Uterus (tissue), 4 donors: ENCODE data around the gene TEX101. TPM values are rescaled to one million over a fixed set of nuclear protein-coding genes. Genes with fewer than 3 reads are reported as not detected.

Experiments used
- DNase-seq, 2 donors: peaks; one replicate each; pipeline ENCODE4 v3.0.0-alpha.2; 2019 to 2020
- H3K27ac ChIP-seq, 2 donors: fragments of 200-600 bp; sonication (generic); 1 replicate in 1 of 2; 2 replicates in 1 of 2; pipeline ENCODE4 v1.5.1; 2016 to 2018
- H3K27me3 ChIP-seq, 2 donors: fragments of 200-600 bp; sonication (generic); one replicate each; pipeline ENCODE4 v1.5.1; 2018 to 2019; ENCODE audit warnings: control low read depth in 1 of 2
- H3K36me3 ChIP-seq, 2 donors: fragments of 200-600 bp; sonication (generic); one replicate each; pipeline ENCODE4 v1.5.1; 2019; ENCODE audit warnings: control low read depth in 1 of 2
- H3K4me1 ChIP-seq, 2 donors: fragments of 200-600 bp; sonication (generic); one replicate each; pipeline ENCODE4 v1.5.1; 2018 to 2019; ENCODE audit warnings: control low read depth in 1 of 2
- H3K4me3 ChIP-seq, 2 donors: fragments of 200-600 bp; sonication (generic); 1 replicate in 1 of 2; 2 replicates in 1 of 2; pipeline ENCODE4 v1.5.1; 2018 to 2019; ENCODE audit warnings: mild to moderate bottlenecking in 1 of 2
- H3K9me3 ChIP-seq, 2 donors: fragments of 200-600 bp; sonication (generic); one replicate each; pipeline ENCODE4 v1.5.1; 2019; ENCODE audit warnings: control low read depth in 1 of 2
- POLR2A ChIP-seq, 2 donors: fragments of 450-650 bp; IDR thresholded peaks; one replicate each; pipeline ENCODE4 v1.6.1; 2016; ENCODE audit warnings: antibody characterized with exemption in 2 of 2, mild to moderate bottlenecking in 1 of 2, moderate library complexity in 1 of 2
- intact Hi-C: fragments of 100-400 bp; cut with DNase I; formaldehyde crosslinking; loops from one replicate; pipeline ENCODE4 v1.15.1; 2023; ENCODE audit warnings: low total_unique reads
- total RNA-seq, 4 donors: library from RNA; depleted of rRNA in 3 of 4; stranded (reverse); fragments of >200 nt in 3 of 4; gene quantifications; one replicate each; pipeline versions ENCODE4 v1.1.0 to v1.2.4, GENCODE V29; 2014 to 2023
- TF ChIP-seq, protein P1 (sequence below), 4 experiments: fragments of 200-600 bp in 2 of 4; fragments of 450-650 bp in 2 of 4; sonication (generic) in 2 of 4; IDR thresholded peaks; one replicate each; pipeline ENCODE4 v1.5.1; 2016 to 2019; ENCODE audit warnings: antibody characterized with exemption in 4 of 4, mild to moderate bottlenecking in 2 of 4, moderate library complexity in 1 of 4
- donor health status: DM: yes; HTN: yes; CAD: no.

The TEX101 gene
- total RNA-seq, 4 donors from 2014 or later = not detected

DNA sequence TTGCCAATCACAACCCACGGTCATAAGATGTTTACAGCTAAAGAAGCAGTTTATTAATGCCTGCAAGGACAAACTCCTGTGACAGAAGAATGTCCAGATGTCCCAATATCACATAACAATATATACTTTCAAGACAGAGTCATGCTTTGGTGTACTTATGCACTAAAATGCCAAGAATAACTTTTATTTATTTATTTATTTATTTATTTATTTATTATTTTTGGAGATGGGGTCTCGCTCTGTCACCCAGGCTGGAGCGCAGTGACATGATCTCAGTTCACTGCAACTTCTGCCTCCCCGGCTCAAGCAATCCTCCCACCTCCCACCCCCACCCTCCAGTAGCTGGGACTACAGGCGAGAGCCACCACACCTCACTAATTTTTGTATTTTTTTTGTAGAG is 9.1 kb downstream of the TEX101 start:
- H3K27ac ChIP-seq = no peak overlapping the region
- TF ChIP-seq, protein P1, sequence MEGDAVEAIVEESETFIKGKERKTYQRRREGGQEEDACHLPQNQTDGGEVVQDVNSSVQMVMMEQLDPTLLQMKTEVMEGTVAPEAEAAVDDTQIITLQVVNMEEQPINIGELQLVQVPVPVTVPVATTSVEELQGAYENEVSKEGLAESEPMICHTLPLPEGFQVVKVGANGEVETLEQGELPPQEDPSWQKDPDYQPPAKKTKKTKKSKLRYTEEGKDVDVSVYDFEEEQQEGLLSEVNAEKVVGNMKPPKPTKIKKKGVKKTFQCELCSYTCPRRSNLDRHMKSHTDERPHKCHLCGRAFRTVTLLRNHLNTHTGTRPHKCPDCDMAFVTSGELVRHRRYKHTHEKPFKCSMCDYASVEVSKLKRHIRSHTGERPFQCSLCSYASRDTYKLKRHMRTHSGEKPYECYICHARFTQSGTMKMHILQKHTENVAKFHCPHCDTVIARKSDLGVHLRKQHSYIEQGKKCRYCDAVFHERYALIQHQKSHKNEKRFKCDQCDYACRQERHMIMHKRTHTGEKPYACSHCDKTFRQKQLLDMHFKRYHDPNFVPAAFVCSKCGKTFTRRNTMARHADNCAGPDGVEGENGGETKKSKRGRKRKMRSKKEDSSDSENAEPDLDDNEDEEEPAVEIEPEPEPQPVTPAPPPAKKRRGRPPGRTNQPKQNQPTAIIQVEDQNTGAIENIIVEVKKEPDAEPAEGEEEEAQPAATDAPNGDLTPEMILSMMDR (IDR thresholded peaks at IDR 0.05) = no peak
- TF ChIP-seq POLR2A (IDR thresholded peaks at IDR 0.05) = no peak
- H3K36me3 ChIP-seq = no peaks in the 10 kb centered on the region
- DNase-seq = no peak
- intact Hi-C loops = no loop called here
- H3K4me1 ChIP-seq = no peaks in the 10 kb centered on the region
- H3K27me3 ChIP-seq = no peaks in the 10 kb centered on the region
- H3K4me3 ChIP-seq = no peak overlapping the region
- no peaks in the 10 kb centered on the region for H3K9me3 ChIP-seq

DNA sequence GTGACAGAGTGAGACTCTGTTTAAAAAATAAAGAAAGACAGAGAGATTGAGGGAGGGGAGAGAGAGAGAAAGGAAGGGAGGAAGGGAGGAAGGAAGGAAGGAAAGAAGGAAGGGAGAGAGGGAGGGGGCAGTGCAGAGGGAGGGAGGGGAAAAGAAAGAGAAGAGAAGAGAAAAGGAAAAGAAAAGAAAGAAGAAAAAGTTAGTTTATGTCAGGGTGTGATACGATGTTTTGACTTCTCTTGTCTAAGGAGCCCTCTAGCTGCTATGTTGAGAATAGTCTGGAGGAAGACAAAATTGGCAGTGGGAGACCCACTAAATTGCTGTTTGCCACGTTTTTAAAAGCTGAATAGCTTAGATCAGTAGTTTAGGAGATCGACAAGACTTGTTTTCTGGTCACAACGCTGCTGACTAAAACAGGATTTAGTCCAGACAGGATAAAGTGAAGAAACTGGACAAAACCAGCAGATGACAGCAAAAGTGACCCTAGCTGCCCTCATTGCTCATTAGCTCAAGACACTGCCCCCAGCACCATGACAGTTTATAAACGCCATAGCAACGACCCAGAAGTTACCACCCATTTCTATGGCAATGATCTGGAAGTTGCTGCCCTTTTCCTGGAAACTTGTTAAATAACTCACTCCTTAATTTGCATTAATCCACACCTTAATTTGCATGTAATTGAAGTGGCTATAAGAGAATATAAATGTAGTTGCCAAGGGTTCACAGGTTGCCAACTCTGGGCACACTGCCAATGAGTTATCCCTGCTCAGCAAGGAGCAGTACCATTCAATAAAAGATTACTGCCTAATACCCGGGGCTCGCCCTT is 11.1 kb downstream of the TEX101 start:
- H3K4me3 ChIP-seq = no peak overlapping the region
- intact Hi-C loops = no loop called here
- no peaks in the 10 kb centered on the region for H3K9me3 ChIP-seq
- no peak for TF ChIP-seq POLR2A (IDR thresholded peaks at IDR 0.05)
- TF ChIP-seq, protein P1 (IDR thresholded peaks at IDR 0.05) = no peak
- no peak overlapping the region for H3K27ac ChIP-seq
- no peaks in the 10 kb centered on the region for H3K4me1 ChIP-seq
- DNase-seq = no peak
- H3K27me3 ChIP-seq = no peaks in the 10 kb centered on the region
- no peaks in the 10 kb centered on the region for H3K36me3 ChIP-seq

DNA sequence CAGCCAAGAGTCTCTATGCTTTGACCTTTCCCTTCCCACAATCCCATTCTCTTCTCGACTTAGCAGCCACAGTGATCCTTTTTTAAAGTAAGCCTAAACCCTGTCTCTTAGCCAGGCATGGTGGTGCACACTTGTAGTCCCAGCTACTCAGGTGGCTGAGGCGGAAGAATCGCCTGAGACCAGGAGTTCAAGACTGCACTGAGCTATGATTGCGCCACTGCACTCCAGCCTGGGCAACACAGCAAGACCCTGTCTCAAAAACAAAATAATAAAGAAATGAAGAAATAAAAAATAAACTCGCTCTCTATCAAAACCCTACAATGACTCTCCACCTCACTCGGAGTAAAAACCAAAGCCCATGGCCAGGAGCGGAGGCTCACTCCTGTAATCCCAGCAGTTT is 14.7 kb downstream of the TEX101 start:
- intact Hi-C loops = no loop called here

DNA sequence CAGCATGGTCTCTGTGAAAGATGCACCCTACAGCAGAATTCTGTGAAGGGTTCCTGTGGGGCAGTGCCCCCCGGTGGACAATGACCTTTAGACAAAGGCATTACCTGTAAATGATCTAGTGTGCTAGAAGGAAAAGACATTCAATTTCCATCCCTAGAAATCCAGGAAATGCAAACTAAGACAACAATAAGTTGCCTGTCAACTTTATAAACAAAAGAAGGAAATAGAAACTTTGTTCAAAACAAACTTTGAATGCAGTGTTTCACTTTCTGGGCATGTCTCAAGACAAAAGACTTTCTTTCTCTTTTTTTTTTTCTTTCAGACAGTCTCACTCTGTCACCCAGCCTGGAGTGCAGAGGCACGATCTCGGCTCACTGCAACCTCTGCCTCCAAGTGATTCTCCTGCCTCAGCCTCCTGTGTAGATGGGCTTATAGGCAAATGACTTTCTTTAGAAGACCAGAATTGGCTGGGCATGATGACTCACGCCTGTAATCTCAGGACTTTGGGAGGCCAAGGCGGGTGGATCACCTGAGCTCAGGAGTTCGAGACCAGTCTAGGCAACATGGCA is 15.5 kb downstream of the TEX101 start:
- TF ChIP-seq POLR2A (IDR thresholded peaks at IDR 0.05) = no peak
- TF ChIP-seq, protein P1 (IDR thresholded peaks at IDR 0.05) = no peak
- H3K27me3 ChIP-seq = no peaks in the 10 kb centered on the region
- intact Hi-C loops = no loop called here
- no peak for DNase-seq
- H3K27ac ChIP-seq = no peak overlapping the region
- no peaks in the 10 kb centered on the region for H3K9me3 ChIP-seq
- no peak overlapping the region for H3K4me3 ChIP-seq
- H3K4me1 ChIP-seq = no peaks in the 10 kb centered on the region
- H3K36me3 ChIP-seq = no peaks in the 10 kb centered on the region

More for the DNA sequence above, 14.7 kb downstream of the TEX101 start:
- H3K27ac ChIP-seq = no peak overlapping the region
- H3K36me3 ChIP-seq = no peaks in the 10 kb centered on the region
- no peak overlapping the region for H3K4me3 ChIP-seq
- H3K27me3 ChIP-seq = no peaks in the 10 kb centered on the region
- no peak for DNase-seq
- TF ChIP-seq, protein P1 (IDR thresholded peaks at IDR 0.05) = no peak
- no peak for TF ChIP-seq POLR2A (IDR thresholded peaks at IDR 0.05)
- no peaks in the 10 kb centered on the region for H3K4me1 ChIP-seq
- H3K9me3 ChIP-seq = no peaks in the 10 kb centered on the region

DNA sequence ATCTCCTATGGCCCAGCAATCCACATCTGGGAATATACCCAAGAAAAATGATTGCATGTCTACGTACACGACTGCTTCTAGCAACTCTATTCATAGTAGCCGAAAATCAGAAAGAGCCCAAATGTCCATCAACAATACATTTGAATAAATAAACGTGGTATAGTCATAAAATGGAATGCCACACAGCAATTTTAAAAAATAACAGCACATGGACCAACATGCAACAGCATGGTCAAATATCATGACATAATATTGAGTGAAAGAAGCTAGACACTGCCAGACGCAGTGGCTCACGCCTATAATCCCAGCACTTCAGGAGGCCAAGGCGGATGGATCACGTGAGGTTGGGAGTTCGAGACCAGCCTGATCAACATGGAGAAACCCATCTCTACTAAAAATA is 16.3 kb downstream of the TEX101 start:
- no peaks in the 10 kb centered on the region for H3K36me3 ChIP-seq
- H3K9me3 ChIP-seq = no peaks in the 10 kb centered on the region
- no peaks in the 10 kb centered on the region for H3K27me3 ChIP-seq
- no peaks in the 10 kb centered on the region for H3K4me1 ChIP-seq
- DNase-seq = no peak
- no peak overlapping the region for H3K27ac ChIP-seq
- no peak for TF ChIP-seq POLR2A (IDR thresholded peaks at IDR 0.05)
- TF ChIP-seq, protein P1 (IDR thresholded peaks at IDR 0.05) = no peak
- no peak overlapping the region for H3K4me3 ChIP-seq
- intact Hi-C loops = no loop called here
